Temporal lobe (tissue), 2 donors: ENCODE results near the gene COL3A1. TPM values are rescaled to one million over a fixed set of nuclear protein-coding genes. Genes with fewer than 3 reads are reported as not detected.

Experiments used
- small RNA-seq: library from RNA; depleted of rRNA; stranded (forward); fragments of <200 nt; gene quantifications from one replicate; pipeline ENCODE3, GENCODE V24; 2014; ENCODE audit warnings: low replicate concordance
- total RNA-seq: library from RNA; depleted of rRNA; stranded (reverse); fragments of >200 nt; gene quantifications from one replicate; pipeline ENCODE4 v1.2.3, GENCODE V29; 2014

The COL3A1 gene
- total RNA-seq, 1 donor from 2014 or later: 105 TPM

Small RNA genes within 50 kb of the gene (small RNA-seq; reads per million reads assigned to genes)
- gene MIR1245A: not detected

Other genes starting within 250 kb of the COL3A1 start
- gene COL5A2, start 205.4 kb downstream of the COL3A1 start, total RNA-seq: 21.4 TPM